ENCODE data around the gene ARHGAP26.

ARHGAP26 gene

GRCh38 chr5:142884029-142884428 lies 113.9 kb downstream of the ARHGAP26 start:
- no peaks in the 10 kb centered on the region for H4K20me1 ChIP-seq (ENCODE audit: insufficient read depth, low read length)

GRCh38 chr5:142886211-142886610 lies 116.0 kb downstream of the ARHGAP26 start:
- Histone ChIP-seq H3K4me1 (ENCODE audit: insufficient read depth, low read length, severe bottlenecking) (no peaks in the 10 kb centered on the region), H3F3A (ENCODE audit: insufficient read depth, low read length) (no peaks in the 10 kb centered on the region), H3K36me3 (ENCODE audit: insufficient read depth, low read length) (no peaks in the 10 kb centered on the region), H2AFZ (ENCODE audit: low read length) (no peak overlapping the region), H3K9me2 (ENCODE audit: low read depth, low read length) (no peaks in the 10 kb centered on the region), H3K79me2 (ENCODE audit: insufficient read depth, low read length) (no peaks in the 10 kb centered on the region), H3K27me3 (ENCODE audit: insufficient read depth, low read length) (no peaks in the 10 kb centered on the region), H3K4me2 (ENCODE audit: low read length) (no peak overlapping the region), H3K4me3 (ENCODE audit: low read depth, low read length, poor library complexity, severe bottlenecking) (no peak overlapping the region), H3K9ac (ENCODE audit: low read length) (no peak overlapping the region), H3K9me3 (ENCODE audit: low read length) (no peaks in the 10 kb centered on the region), H4K20me1 (ENCODE audit: insufficient read depth, low read length) (no peaks in the 10 kb centered on the region), H3K27ac (ENCODE audit: low read depth, low read length, poor library complexity, severe bottlenecking) (no peak overlapping the region)
- no peak for TF ChIP-seq CTCF (IDR thresholded peaks at IDR 0.05; ENCODE audit: low read length)
- no peak for TF ChIP-seq EZH2 (IDR thresholded peaks at IDR 0.05; ENCODE audit: borderline replicate concordance, low read length)

More at GRCh38 chr5:142884029-142884428, 113.9 kb downstream of the ARHGAP26 start:
- Histone ChIP-seq H3K36me3 (ENCODE audit: insufficient read depth, low read length) (no peaks in the 10 kb centered on the region), H3K27ac (ENCODE audit: low read depth, low read length, poor library complexity, severe bottlenecking) (no peak overlapping the region), H3K9me3 (ENCODE audit: low read length) (no peaks in the 10 kb centered on the region), H3K79me2 (ENCODE audit: insufficient read depth, low read length) (no peaks in the 10 kb centered on the region), H3F3A (ENCODE audit: insufficient read depth, low read length) (no peaks in the 10 kb centered on the region), H3K9me2 (ENCODE audit: low read depth, low read length) (no peaks in the 10 kb centered on the region), H3K4me3 (ENCODE audit: low read depth, low read length, poor library complexity, severe bottlenecking) (no peak overlapping the region), H3K4me2 (ENCODE audit: low read length) (no peak overlapping the region), H3K27me3 (ENCODE audit: insufficient read depth, low read length) (no peaks in the 10 kb centered on the region), H3K4me1 (ENCODE audit: insufficient read depth, low read length, severe bottlenecking) (no peaks in the 10 kb centered on the region), H2AFZ (ENCODE audit: low read length) (no peak overlapping the region), H3K9ac (ENCODE audit: low read length) (no peak overlapping the region)
- no peak for TF ChIP-seq EZH2 (IDR thresholded peaks at IDR 0.05; ENCODE audit: borderline replicate concordance, low read length)
- no peak for TF ChIP-seq CTCF (IDR thresholded peaks at IDR 0.05; ENCODE audit: low read length)

GRCh38 chr5:142886956-142887355 lies 116.8 kb downstream of the ARHGAP26 start:
- no peaks in the 10 kb centered on the region for H3F3A ChIP-seq (ENCODE audit: insufficient read depth, low read length)
- H3K27ac ChIP-seq (ENCODE audit: low read depth, low read length, poor library complexity, severe bottlenecking): no peak overlapping the region
- no peaks in the 10 kb centered on the region for H3K4me1 ChIP-seq (ENCODE audit: insufficient read depth, low read length, severe bottlenecking)
- no peak overlapping the region for H3K9ac ChIP-seq (ENCODE audit: low read length)
- H2AFZ ChIP-seq (ENCODE audit: low read length): no peak overlapping the region
- no peaks in the 10 kb centered on the region for H3K9me2 ChIP-seq (ENCODE audit: low read depth, low read length)
- H4K20me1 ChIP-seq (ENCODE audit: insufficient read depth, low read length): no peaks in the 10 kb centered on the region
- H3K27me3 ChIP-seq (ENCODE audit: insufficient read depth, low read length): no peaks in the 10 kb centered on the region
- H3K36me3 ChIP-seq (ENCODE audit: insufficient read depth, low read length): no peaks in the 10 kb centered on the region
- no peaks in the 10 kb centered on the region for H3K9me3 ChIP-seq (ENCODE audit: low read length)
- H3K79me2 ChIP-seq (ENCODE audit: insufficient read depth, low read length): no peaks in the 10 kb centered on the region
- TF ChIP-seq EZH2 (IDR thresholded peaks at IDR 0.05; ENCODE audit: borderline replicate concordance, low read length) (no peak), CTCF (IDR thresholded peaks at IDR 0.05; ENCODE audit: low read length) (no peak)
- no peak overlapping the region for H3K4me3 ChIP-seq (ENCODE audit: low read depth, low read length, poor library complexity, severe bottlenecking)
- no peak overlapping the region for H3K4me2 ChIP-seq (ENCODE audit: low read length)
